RCC 7860 (cell line): ENCODE data around the gene AMOTL1.

Source experiments
- DNase-seq: peaks from one replicate; pipeline ENCODE4 v3.0.0-alpha.2; 2015; ENCODE audit warnings: low spot score
- FAIRE-seq: peaks from 2 replicates; lab custom pipeline; 2012; peaks lifted over from hg19 to GRCh38; lab: Jason Lieb, UNC

AMOTL1 gene, protein sequence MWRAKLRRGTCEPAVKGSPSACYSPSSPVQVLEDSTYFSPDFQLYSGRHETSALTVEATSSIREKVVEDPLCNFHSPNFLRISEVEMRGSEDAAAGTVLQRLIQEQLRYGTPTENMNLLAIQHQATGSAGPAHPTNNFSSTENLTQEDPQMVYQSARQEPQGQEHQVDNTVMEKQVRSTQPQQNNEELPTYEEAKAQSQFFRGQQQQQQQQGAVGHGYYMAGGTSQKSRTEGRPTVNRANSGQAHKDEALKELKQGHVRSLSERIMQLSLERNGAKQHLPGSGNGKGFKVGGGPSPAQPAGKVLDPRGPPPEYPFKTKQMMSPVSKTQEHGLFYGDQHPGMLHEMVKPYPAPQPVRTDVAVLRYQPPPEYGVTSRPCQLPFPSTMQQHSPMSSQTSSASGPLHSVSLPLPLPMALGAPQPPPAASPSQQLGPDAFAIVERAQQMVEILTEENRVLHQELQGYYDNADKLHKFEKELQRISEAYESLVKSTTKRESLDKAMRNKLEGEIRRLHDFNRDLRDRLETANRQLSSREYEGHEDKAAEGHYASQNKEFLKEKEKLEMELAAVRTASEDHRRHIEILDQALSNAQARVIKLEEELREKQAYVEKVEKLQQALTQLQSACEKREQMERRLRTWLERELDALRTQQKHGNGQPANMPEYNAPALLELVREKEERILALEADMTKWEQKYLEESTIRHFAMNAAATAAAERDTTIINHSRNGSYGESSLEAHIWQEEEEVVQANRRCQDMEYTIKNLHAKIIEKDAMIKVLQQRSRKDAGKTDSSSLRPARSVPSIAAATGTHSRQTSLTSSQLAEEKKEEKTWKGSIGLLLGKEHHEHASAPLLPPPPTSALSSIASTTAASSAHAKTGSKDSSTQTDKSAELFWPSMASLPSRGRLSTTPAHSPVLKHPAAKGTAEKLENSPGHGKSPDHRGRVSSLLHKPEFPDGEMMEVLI

DNA sequence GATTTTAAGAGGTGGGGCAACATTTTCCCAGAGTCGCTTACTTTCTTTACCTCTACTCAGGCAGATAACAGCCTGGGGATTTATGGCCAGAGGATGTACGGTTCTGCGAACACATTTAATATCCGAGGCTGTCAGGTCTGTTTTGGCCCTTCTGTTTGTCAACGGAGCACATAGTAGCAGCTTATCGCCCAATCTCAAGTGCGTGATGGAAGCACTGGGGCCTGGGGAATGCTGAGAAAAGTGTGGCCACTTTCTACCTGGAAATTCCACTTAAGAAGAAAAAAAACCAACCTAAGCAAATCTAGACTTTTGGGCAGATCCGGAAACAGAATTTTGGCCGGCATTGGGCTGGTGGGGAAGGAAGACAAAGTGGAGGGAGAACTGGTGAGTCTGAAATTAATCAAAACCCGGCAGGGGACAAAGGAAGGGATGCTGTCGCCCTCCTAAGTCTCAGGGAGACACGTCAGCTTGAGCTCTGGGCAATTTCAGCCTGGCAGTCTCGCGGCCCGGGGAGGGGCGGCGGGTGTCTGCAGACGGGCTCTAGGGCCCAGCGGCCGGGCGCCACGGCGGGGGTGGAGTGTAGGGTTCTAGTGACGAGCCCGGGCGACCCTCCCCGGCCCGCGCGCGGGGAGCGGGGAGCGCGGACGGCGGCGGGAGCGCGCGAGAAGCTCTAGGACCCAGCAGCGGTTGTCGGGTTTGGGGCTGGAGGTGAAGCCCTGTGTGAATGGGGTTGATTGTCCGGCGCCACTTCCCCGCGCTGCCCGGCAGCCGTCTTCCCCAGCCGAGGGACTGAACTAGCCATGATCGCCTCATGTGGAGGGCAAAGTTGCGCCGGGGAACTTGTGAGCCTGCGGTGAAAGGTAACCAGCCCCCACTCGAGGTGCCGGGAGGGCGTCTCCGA lies at the start of gene AMOTL1:
TSS of gene AMOTL1 (plus strand) at position 656 of the 901 bp plus-strand sequence. CDS start at position 812, 156 bp downstream.
- DNase-seq (peak; percentile 72), FAIRE-seq (no peak)

DNA sequence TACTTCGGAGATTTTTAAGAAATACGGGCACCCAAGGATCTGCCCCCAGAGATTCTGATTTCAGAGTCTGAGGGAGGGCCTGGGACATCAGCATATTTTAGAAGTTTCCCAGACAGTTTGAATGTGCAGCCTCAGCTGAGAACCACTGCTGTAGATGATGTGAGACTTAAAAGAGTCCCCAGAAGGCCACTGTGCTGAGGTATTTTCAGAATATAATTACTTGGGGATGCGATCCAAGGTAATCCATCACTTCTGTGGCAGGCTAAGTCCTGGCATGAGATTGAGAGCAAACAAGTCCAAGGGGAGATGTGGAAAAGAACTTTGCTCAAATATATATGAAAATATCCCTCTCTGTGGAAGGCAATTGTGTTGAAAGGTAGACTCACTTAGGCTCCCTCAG lies 48.3 kb upstream of the AMOTL1 start:
- FAIRE-seq: no peak
- DNase-seq: no peak

DNA sequence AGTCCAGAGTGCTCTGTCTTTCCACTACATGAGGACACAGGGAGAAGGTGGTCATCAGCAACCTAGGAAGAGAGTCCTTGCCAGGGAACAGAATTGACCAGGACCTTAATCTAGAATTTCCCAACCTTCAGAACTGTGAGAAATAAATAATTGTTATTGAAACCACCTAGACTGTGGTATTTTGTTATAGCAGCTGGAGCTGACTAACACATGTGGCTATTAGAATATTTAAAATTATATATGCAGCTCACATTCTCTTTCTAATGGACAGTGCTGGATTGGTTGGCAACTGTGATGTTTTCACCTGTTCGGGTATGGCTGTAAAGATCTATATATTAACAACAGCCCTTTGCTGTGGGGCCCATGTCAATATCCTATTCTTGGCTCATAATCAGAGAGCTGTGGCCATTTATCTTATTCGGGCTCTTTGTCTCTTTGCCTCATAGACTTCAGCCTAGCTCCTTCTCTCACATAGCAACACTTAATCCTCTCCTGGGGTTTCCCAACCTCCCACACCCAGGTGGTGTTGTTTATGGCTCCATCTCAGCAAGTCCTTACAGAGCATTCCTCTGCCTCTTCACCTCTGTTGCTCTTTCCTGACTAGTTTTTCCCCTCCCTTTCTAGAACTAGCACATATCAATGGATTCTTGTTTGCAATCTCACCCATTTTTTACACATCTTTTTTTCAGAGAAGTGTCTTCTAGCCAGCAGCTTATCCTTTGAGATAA lies 46.4 kb upstream of the AMOTL1 start:
- FAIRE-seq: no peak
- no peak for DNase-seq

DNA sequence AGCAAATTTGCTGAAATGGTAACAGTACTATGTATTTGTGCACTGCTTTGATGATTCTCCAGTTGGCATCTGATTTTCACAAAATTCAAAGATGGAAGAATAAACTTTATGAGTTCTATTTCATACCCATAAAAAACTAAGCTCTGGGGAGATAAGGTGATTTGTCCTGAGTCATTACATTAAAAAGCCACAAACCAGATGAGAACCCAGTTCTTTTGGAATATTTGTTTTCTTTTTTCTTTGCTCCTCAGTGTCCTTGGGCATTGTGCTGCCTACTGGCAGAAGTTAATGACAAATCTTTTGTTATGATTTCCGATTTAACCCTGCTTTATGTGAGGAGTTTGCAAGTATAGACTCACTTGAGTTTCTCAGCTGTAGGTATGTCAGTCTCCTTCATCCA lies 45.4 kb upstream of the AMOTL1 start:
- FAIRE-seq (no peak), DNase-seq (no peak)

DNA sequence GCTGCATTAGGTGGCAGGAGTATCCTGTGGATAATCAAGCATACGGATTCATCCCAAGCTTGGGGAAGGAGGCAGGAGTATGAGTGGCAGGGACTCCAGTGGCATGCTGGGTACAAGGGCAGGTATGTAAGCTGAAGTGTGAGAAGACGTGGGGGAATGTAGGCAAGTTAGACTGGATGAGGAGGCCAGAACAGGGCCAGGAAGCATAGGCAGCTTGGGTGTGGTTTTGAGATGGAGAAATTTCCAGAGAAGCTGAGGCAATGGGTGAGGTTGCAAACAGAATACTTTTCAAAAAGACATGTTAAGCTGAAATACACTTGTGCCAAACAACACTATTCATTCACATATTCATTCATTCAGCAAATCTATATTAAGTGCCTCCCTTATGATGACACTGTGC lies 43.1 kb upstream of the AMOTL1 start:
- FAIRE-seq (no peak), DNase-seq (no peak)

DNA sequence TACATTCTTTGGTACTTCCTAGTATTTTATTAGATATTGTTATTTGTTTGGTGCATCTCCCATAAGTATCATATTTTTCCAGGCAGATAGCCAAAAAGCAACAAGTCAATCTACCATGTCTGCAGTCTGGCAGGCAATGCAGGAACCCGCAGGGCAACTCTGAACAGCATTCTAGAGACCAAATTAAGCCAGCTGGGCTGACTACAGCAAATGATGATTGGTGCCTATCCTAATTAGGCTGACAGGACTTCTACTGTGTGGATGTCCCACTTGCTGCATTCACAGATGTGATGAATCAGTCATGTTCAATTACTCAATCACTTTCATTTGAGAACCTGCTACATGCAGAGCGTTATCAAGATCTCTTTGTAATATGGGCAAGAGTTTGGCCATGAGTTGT lies 40.3 kb upstream of the AMOTL1 start:
- DNase-seq (no peak), FAIRE-seq (no peak)

DNA sequence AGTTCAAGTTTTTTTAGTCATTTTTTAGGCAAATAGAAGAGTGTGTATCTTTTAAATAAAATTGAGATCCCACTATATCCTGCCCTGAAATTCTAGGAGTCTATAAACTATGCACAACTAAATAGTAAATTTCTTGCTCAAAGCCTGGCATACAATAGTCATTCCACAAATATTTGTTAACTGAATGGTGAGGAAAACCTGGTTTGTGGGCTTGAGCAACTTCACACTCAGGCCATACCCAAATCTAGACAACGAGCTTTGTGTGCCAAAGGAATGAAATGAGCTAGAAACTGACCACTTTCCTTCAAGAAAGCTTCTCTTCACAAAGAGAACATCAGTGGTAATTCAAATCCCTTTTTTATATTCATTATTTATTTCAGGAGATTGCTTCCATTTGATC lies 39.6 kb upstream of the AMOTL1 start:
- DNase-seq (no peak), FAIRE-seq (no peak)

DNA sequence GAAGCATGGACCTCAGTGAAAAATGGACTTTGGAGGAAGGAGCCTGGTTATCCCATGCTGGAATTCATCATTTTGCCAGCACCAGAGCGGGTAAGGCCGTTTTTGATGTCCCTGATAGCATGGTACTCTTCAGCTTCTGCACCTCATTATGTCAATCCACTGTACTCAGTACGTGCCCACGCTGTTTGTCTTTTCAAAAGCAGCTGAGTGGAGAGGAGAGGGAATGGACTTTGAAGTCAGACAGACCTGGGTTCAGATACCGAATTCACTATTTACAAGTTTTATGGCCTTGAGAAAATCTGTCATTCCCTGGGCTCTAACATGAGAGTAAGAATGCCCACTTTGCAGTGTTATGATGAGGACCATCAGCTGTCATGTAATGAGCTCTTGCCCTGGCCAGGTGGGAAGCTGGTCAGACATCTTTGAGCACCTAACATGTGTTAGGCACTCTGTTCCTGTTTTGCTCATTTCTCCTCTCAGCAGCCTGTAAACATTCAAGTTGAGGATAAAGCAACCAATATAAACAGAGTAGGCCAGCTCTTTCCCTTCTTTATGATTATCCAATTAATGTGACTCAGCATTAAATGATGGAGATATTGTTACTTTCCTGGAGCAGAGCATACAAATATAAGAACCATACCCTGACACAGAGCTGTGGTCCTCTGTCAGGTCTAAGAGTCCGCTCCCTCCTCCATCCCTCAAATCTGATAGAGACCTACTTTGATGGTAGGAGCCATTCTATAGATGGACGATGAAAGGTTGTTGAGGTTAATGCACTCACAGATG lies 39.0 kb upstream of the AMOTL1 start:
- DNase-seq (no peak), FAIRE-seq (no peak)

DNA sequence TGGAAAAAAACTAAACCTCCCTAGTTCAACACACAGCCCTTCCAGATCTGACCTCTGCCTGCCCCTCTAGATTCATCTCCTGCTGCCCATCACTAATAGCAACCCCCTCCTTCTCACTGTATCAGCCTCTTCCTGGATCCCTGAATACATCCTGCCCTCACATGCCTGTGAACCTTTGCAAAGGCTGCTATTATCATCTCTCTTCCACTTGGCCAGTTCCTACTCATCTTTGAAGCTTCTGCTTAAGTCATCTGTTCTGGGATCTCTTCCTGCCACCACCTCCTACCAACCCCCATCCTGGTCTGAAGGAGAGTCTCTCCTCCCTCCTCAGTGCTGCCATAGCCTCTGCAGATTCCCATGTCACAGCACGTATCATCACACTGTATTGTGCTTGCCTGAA lies 38.0 kb upstream of the AMOTL1 start:
- DNase-seq (no peak), FAIRE-seq (no peak)

DNA sequence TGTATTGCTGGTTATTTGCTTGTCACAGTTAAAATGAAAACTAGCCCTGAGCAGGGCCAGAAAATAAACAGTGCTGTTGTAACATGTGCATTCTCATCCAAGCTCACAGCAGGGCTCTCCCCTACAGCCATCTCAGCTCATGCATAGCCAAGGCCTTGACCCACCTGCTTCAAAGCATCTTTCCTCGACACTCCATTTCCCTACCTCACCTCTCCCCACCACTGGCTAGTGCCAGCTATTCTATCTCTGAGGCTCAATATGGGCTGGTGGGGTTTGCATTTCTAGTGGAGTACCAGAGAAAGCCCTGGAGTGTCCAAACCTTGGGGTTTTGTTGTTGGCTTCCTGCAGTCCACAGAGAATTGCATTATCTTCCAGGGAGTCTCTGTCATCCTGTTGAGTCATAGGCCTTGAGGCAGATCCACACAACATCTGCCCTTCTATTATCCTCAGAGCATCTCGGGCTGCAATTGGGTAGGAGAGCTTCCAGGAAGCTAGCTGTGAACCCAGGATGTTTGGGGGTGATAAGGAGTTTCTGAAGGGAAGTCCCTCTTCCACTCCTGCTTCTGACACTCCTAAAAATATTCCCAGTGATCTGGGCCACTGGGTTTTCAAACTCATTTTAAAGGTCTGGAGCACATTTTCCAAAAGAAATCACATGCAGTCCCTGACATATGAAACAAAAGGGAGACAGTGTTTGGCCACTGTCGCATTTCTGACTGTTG lies 36.1 kb upstream of the AMOTL1 start:
- no peak for FAIRE-seq
- no peak for DNase-seq

DNA sequence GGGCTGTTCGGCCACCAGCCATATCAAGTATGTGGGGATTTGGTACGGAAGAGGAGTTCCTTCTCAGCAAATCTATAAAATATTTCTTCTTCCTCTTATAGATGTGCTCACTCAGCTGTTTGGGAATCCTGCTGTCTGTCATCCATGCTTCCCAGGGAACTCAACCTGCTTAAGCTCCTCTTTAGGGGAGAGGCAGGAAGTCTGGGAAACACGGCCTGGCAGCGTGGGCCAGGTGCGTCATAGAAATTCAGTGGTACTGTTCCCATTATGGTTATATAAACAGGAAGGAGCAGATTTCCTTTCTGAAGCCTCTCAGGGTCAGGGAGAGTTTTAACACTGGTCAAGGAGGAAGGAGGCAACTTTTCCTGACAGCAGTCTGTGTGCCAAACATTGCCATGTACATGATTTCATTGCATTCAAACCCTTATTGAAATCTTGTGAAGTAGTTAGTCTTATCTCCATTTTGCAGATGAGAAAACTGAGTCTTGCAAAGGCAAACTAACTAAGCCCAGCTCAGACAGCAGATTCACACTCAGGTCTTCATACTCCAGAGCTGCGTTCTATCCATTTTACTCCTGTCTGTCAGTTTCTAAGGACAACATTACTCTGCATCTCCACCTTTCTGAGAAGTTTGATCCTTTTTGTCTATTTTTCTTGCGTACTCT lies 35.4 kb upstream of the AMOTL1 start:
- no peak for DNase-seq
- no peak for FAIRE-seq

DNA sequence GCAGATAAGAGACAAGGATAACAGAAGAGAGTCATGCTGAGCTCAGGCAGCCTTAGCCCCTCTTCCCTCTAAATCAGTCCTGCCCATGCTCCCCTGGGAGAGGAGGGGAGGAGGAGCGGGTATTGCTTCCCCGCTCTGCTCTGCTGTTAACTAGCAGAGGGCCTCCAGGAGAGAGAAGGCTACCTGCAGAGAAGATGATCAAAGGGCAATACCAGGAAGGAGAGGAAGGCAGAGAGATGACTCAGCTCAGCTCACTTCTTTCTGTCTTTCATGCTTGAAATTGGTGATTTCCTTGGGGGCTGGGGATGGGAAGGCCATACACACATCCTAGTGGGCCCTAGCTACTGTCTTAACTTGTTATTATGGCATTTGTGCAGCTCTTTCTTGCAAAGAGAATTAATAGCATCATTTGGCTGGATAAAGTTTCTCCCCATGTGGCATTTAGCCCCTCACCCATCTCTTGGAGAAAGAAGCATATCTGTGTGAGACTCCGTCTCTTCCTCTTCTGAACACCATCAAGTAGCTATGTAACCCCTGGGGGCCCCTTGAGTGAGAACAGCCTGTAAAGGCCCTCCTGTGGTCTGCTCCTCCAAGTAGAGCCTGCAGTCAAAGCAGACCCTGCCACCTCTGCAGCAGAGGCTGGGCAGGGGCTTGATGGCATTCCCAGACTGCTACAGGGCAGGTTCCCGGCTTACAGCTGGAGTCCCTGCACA lies 33.4 kb upstream of the AMOTL1 start:
- DNase-seq (no peak), FAIRE-seq (no peak)

DNA sequence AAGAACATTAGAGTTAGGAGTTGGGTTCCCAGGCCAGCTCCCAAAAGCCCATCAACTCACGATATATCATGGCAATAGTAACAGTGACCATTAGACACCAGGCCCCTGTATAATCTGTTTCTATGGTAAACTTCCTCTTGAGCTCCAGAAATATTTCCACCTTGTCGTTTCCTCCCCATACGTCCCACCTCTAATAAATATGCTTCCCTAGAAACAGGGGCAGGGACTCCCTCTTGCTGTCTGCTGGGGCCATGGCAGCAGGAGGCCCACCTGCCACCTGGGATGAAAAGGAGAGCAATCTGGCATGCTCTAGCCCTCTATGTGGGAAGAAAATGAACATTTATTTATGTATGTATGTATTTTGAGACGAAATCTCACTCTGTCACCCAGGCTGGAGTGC lies 32.2 kb upstream of the AMOTL1 start:
- no peak for DNase-seq
- FAIRE-seq: no peak

DNA sequence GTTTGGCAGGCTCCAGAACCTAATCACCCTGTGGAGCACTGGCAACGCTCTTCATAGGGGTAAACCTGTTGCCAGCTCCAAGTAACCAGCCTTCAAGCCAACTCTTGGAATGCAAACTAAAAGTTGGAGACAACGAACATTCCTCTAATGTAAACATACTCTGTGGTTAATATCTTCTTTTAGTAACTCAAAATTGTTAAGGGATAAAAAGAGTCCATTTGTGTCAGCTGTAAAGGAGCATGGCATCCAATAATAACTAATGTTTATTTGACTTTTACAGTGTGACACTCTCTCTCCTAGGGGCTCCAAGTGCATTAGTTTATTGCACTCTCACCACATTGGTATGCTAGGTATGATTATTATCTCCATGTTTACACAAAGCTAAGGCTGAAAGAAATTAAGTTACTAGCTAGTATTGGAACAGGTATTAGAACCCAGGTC lies 31.0 kb upstream of the AMOTL1 start:
- FAIRE-seq (no peak), DNase-seq (peak; percentile 6)

DNA sequence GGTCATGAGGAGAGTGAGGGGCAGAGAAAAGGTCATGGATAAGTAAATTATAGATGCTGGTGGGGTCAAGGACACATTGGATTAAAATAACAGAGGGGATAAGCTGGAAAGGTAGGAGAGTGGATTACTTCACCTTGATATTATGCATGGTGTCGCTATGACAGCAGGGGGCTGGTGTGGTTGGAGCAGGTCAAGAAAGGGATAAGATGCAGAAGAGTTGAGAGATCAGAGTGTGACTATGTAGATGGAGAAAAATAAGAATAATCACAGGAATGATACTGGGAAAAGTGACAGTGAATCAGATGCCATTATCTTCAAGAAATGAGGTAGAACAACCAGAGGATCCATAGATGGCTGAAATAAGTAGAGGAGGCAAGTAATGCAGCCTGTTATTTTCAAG lies 29.4 kb upstream of the AMOTL1 start:
- DNase-seq (no peak), FAIRE-seq (no peak)

DNA sequence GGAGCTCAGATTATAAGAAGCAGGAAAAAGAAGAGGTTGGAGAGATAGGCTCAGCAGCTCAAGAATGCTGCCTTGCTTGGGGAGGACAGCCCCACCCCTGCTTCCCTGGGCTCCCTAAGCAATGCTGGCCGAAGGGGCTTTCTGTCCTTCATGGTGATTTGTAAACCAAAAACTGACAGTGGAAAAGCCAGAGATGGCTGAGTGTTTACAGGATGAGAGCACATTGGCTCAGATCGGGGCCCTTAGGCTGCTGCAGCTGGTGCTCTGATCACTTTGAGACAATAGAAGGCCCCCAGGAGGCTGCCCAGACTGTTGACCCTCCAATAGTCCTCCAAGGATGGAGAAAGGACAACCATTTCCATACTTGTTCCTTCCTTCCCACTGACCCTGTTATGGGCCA lies 28.8 kb upstream of the AMOTL1 start:
- FAIRE-seq: no peak
- DNase-seq: no peak
